PC-9 (cell line): ENCODE data around the gene CYP3A7. TPM values are rescaled to one million over a fixed set of nuclear protein-coding genes. Genes with fewer than 3 reads are reported as not detected.
A peak's percentile ranks its signal among the peaks of the same experiment; 100 is the strongest.
"Not testable (repeated sequence)": the region's sequence is repeated elsewhere in the genome, so short reads cannot be mapped to it uniquely, and the experiment has no call there.

Experiments used
- BruUV-seq: library from RNA; stranded (reverse); fragments of 400-500 nt; replicated peaks from 2 replicates; lab custom pipeline; 2021; lab: Mats Ljungman, UMichigan
- CTCF ChIA-PET: fragments of 300-600 bp; sonication (Branson Sonifier 250); formaldehyde crosslinking; loops from one replicate; lab custom pipeline; 2022; ENCODE audit warnings: antibody characterized with exemption; lab: Charles Lee
- POLR2A ChIA-PET: fragments of 300-600 bp; sonication (Branson Sonifier 250); formaldehyde crosslinking; loops from one replicate; lab custom pipeline; 2022; ENCODE audit warnings: antibody characterized with exemption; ENCODE audit not compliant: unreplicated experiment; lab: Charles Lee
- DNase-seq, 2 experiments: peaks; one replicate each; pipeline versions ENCODE4 v3.0.0 to v3.0.0-alpha.2; 2015 to 2022; ENCODE audit warnings: mixed read lengths in 1 of 2
- H2AFZ ChIP-seq: fragments of 200-600 bp; sonication (generic); 2 replicates; pipeline ENCODE4 v1.8.1; 2017; ENCODE audit warnings: antibody characterized with exemption
- H3F3A ChIP-seq: fragments of 200-600 bp; sonication (generic); 2 replicates; pipeline ENCODE4 v1.8.1; 2017; ENCODE audit warnings: antibody characterized with exemption, mild to moderate bottlenecking, low read depth; ENCODE audit not compliant: insufficient read depth
- H3K27ac ChIP-seq: fragments of 200-600 bp; sonication (generic); 2 replicates; pipeline ENCODE4 v1.6.1; 2016; ENCODE audit warnings: mixed run types
- H3K27me3 ChIP-seq: fragments of 200-600 bp; sonication (generic); 2 replicates; pipeline ENCODE4 v1.6.1; 2016; ENCODE audit warnings: low read depth, mixed run types; ENCODE audit not compliant: insufficient read depth
- H3K36me3 ChIP-seq: fragments of 200-600 bp; sonication (generic); 2 replicates; pipeline ENCODE4 v1.6.1; 2016; ENCODE audit warnings: low read depth, mixed run types
- H3K4me1 ChIP-seq: fragments of 200-600 bp; sonication (generic); replicated peaks from 2 replicates; pipeline ENCODE4 v1.6.1; 2016; ENCODE audit warnings: mixed run types; ENCODE audit not compliant: insufficient read depth
- H3K4me2 ChIP-seq: fragments of 200-600 bp; sonication (generic); 2 replicates; pipeline ENCODE4 v1.6.1; 2017; ENCODE audit warnings: mixed run types
- H3K4me3 ChIP-seq: fragments of 200-600 bp; sonication (generic); 2 replicates; pipeline ENCODE4 v1.6.1; 2016; ENCODE audit warnings: mixed run types
- H3K79me2 ChIP-seq: fragments of 200-600 bp; sonication (generic); 2 replicates; pipeline ENCODE4 v1.6.1; 2017; ENCODE audit warnings: low read depth, mixed run types
- H3K9me2 ChIP-seq: fragments of 200-600 bp; sonication (generic); 2 replicates; pipeline ENCODE4 v1.8.1; 2017; ENCODE audit warnings: mild to moderate bottlenecking; ENCODE audit not compliant: insufficient read depth
- H3K9me3 ChIP-seq: fragments of 200-600 bp; sonication (generic); 2 replicates; pipeline ENCODE4 v1.8.1; 2016; ENCODE audit warnings: low read depth; ENCODE audit not compliant: insufficient read depth
- H4K20me1 ChIP-seq: fragments of 200-600 bp; sonication (generic); 2 replicates; pipeline ENCODE4 v1.8.1; 2017; ENCODE audit not compliant: insufficient read depth
- CTCF ChIP-seq: fragments of 200-600 bp; sonication (generic); conservative IDR thresholded peaks from 2 replicates; pipeline ENCODE4 v1.6.1; 2017; ENCODE audit warnings: mixed run types, antibody characterized with exemption, mild to moderate bottlenecking, moderate library complexity
- EZH2 ChIP-seq: fragments of 200-600 bp; sonication (generic); IDR thresholded peaks from 2 replicates; pipeline ENCODE4 v1.8.0; 2017; ENCODE audit warnings: antibody characterized with exemption, low read depth
- intact Hi-C: fragments of 100-400 bp; cut with micrococcal nuclease; formaldehyde crosslinking; loops from one replicate; pipeline ENCODE4 v1.10.0; 2022; ENCODE audit not compliant: unreplicated experiment
- total RNA-seq: library from RNA; stranded (reverse); gene quantifications from 2 replicates; pipeline ENCODE4 v1.2.3, GENCODE V29; 2021

CYP3A7 gene
- total RNA-seq, 1 experiment from 2014 or later: not detected

GRCh38 chr7:99693100-99693426, 41.9 kb downstream of the CYP3A7 start:
- POLR2A ChIA-PET: interaction anchor here (0.6 kb wide), 1 partner anchor 15 kb away, joined by 3 read pairs; no protein-coding TSS in a partner anchor

GRCh38 chr7:99692563-99692962, 42.4 kb downstream of the CYP3A7 start:
- BruUV-seq, POLR2A ChIA-PET, H3K4me2 ChIP-seq, H3K9me3 ChIP-seq, H3F3A ChIP-seq, H3K4me3 ChIP-seq, H3K27me3 ChIP-seq, H3K36me3 ChIP-seq, H2AFZ ChIP-seq, intact Hi-C loops, H3K27ac ChIP-seq, DNase-seq, H3K9me2 ChIP-seq, H3K79me2 ChIP-seq, H4K20me1 ChIP-seq: not testable (repeated sequence)
- CTCF ChIA-PET: interaction anchor here (0.6 kb wide), 1 partner anchor 1641 kb away, joined by 3 read pairs; no protein-coding TSS in a partner anchor
- H3K4me1 ChIP-seq: peaks cover 24% of the 10 kb centered on the region

More at GRCh38 chr7:99693100-99693426, 41.9 kb downstream of the CYP3A7 start:
- Histone ChIP-seq H3K9me2 (no peaks in the 10 kb centered on the region), H3K79me2 (no peaks in the 10 kb centered on the region), H3K36me3 (no peaks in the 10 kb centered on the region), H3K4me1 (peaks cover 27% of the 10 kb centered on the region), H3F3A (0 out of 2 replicates have a peak, but pooled peaks cover 5% of the 10 kb centered on the region), H4K20me1 (no peaks in the 10 kb centered on the region), H3K9me3 (no peaks in the 10 kb centered on the region), H3K27ac (no peak overlapping the region), H3K27me3 (no peaks in the 10 kb centered on the region), H3K4me3 (no peak overlapping the region), H2AFZ (peak overlapping the region; percentile 69), H3K4me2 (peak overlapping the region; percentile 53)
- intact Hi-C loops: no loop called here
- TF ChIP-seq CTCF: no peak
- TF ChIP-seq EZH2: no peak
- no peak for DNase-seq
- no TSS peak for BruUV-seq
- CTCF ChIA-PET: no interaction called here

- not testable (repeated sequence) for H3K9me2 ChIP-seq, H3F3A ChIP-seq
Observed at GRCh38 chr7:99691658-99692057, 43.3 kb downstream of the CYP3A7 start.

GRCh38 chr7:99690918-99691317, 44.1 kb downstream of the CYP3A7 start:
- DNase-seq, H3K4me3 ChIP-seq, H3K79me2 ChIP-seq, H3K9me2 ChIP-seq, BruUV-seq, H2AFZ ChIP-seq, CTCF ChIA-PET, H3K36me3 ChIP-seq, H3F3A ChIP-seq, H3K27me3 ChIP-seq, H3K9me3 ChIP-seq, intact Hi-C loops, POLR2A ChIA-PET, H3K4me2 ChIP-seq, H3K27ac ChIP-seq, H4K20me1 ChIP-seq: not testable (repeated sequence)
- H3K4me1 ChIP-seq: peaks cover 24% of the 10 kb centered on the region

More at GRCh38 chr7:99691658-99692057, 43.3 kb downstream of the CYP3A7 start:
- intact Hi-C loops, H3K36me3 ChIP-seq, H2AFZ ChIP-seq, H3K27ac ChIP-seq, BruUV-seq, H3K4me2 ChIP-seq, CTCF ChIA-PET, H4K20me1 ChIP-seq, POLR2A ChIA-PET, H3K27me3 ChIP-seq, DNase-seq, H3K4me3 ChIP-seq, H3K79me2 ChIP-seq, H3K9me3 ChIP-seq: not testable (repeated sequence)
- peaks cover 24% of the 10 kb centered on the region for H3K4me1 ChIP-seq

- H3K4me1 ChIP-seq, DNase-seq, H3K4me2 ChIP-seq, CTCF ChIA-PET, H3K36me3 ChIP-seq, intact Hi-C loops, H3K27ac ChIP-seq, H4K20me1 ChIP-seq, H3K9me3 ChIP-seq, H3K79me2 ChIP-seq, H3F3A ChIP-seq, H3K4me3 ChIP-seq, H3K27me3 ChIP-seq, H3K9me2 ChIP-seq, POLR2A ChIA-PET, BruUV-seq, H2AFZ ChIP-seq: not testable (repeated sequence)
Observed at GRCh38 chr7:99685871-99686608, 49.0 kb downstream of the CYP3A7 start.
